H1 (cell line): ENCODE measurements around the gene STAT5A. TPM values are rescaled to one million over a fixed set of nuclear protein-coding genes. Genes with fewer than 3 reads are reported as not detected.

Source experiments
- CTCF ChIA-PET: fragments of 300-600 bp; sonication (Branson Sonifier 250); formaldehyde crosslinking; loops from one replicate; lab custom pipeline; 2021; ENCODE audit not compliant: partially characterized antibody; lab: Charles Lee
- POLR2A ChIA-PET: fragments of 300-600 bp; sonication (Branson Sonifier 250); formaldehyde crosslinking; loops from one replicate; lab custom pipeline; 2021; ENCODE audit warnings: inconsistent platforms; ENCODE audit not compliant: partially characterized antibody; lab: Charles Lee
- DNase-seq, 2 experiments: peaks; one replicate each; pipeline versions ENCODE4 v3.0.0 to v3.0.0-alpha.2; 2010 to 2022; ENCODE audit warnings: low spot score in 2 of 2, low read depth in 1 of 2, mixed read lengths in 1 of 2
- FAIRE-seq: peaks from 2 replicates; lab custom pipeline; 2011; peaks lifted over from hg19 to GRCh38; lab: Jason Lieb, UNC
- H2AFZ ChIP-seq: 2 replicates; pipeline ENCODE4 v1.8.1; 2012; ENCODE audit warnings: low read length, inconsistent platforms
- H2AK5ac ChIP-seq: 2 replicates; pipeline ENCODE4 v1.6.1; 2013; ENCODE audit warnings: low read depth, low read length
- H2BK120ac ChIP-seq: replicated peaks from 2 replicates; pipeline ENCODE3; 2013; ENCODE audit warnings: low read depth, low read length, inconsistent platforms
- H2BK12ac ChIP-seq: 2 replicates; pipeline ENCODE4 v1.6.1; 2013; ENCODE audit warnings: low read depth, low read length
- H2BK15ac ChIP-seq: 2 replicates; pipeline ENCODE4 v1.6.1; 2013; ENCODE audit warnings: low read length
- H2BK20ac ChIP-seq: 2 replicates; pipeline ENCODE4 v1.6.1; 2013; ENCODE audit warnings: low read length
- H2BK5ac ChIP-seq: 2 replicates; pipeline ENCODE4 v1.6.1; 2013; ENCODE audit warnings: low read depth, low read length
- H3K14ac ChIP-seq: 2 replicates; pipeline ENCODE4 v1.6.1; 2013; ENCODE audit warnings: inconsistent platforms; ENCODE audit not compliant: insufficient read length
- H3K18ac ChIP-seq: 2 replicates; pipeline ENCODE4 v1.6.1; 2013; ENCODE audit warnings: low read length; ENCODE audit errors: extremely low read depth
- H3K23ac ChIP-seq: 2 replicates; pipeline ENCODE4 v1.6.1; 2013; ENCODE audit warnings: inconsistent platforms; ENCODE audit not compliant: insufficient read length
- H3K23me2 ChIP-seq: 2 replicates; pipeline ENCODE4 v1.6.1; 2013; ENCODE audit warnings: low read depth, low read length
- H3K27ac ChIP-seq: 2 replicates; pipeline ENCODE4 v1.6.1; 2011; ENCODE audit warnings: low read depth, low read length, inconsistent platforms
- H3K27me3 ChIP-seq, 4 experiments: replicated peaks in 1 of 4; 1 replicate in 1 of 4; 2 replicates in 3 of 4; pipeline versions ENCODE4 v1.6.1 to v1.8.1; 2011 to 2013; ENCODE audit warnings: low read length in 3 of 4, mild to moderate bottlenecking in 3 of 4, inconsistent platforms in 2 of 4, mixed read lengths in 2 of 4, moderate library complexity in 1 of 4; ENCODE audit not compliant: control insufficient read depth in 3 of 4, insufficient read depth in 3 of 4; ENCODE audit errors: extremely low read depth in 1 of 4
- H3K36me3 ChIP-seq, 4 experiments: 2 replicates each; pipeline versions ENCODE4 v1.6.1 to v1.8.1; 2011 to 2013; ENCODE audit warnings: mild to moderate bottlenecking in 4 of 4, low read length in 3 of 4, moderate library complexity in 2 of 4, control low read depth in 1 of 4, inconsistent platforms in 1 of 4; ENCODE audit not compliant: insufficient read depth in 4 of 4, control insufficient read depth in 2 of 4
- H3K4ac ChIP-seq: replicated peaks from 2 replicates; pipeline ENCODE3; 2013; ENCODE audit warnings: low read length, low read depth, mixed read lengths, inconsistent platforms; ENCODE audit not compliant: insufficient read length
- H3K4me1 ChIP-seq, 4 experiments: replicated peaks in 1 of 4; 1 replicate in 1 of 4; 2 replicates in 3 of 4; pipeline versions ENCODE4 v1.6.1 to v1.8.1; 2011 to 2013; ENCODE audit warnings: low read length in 3 of 4, inconsistent platforms in 2 of 4, mixed read lengths in 1 of 4; ENCODE audit not compliant: insufficient read depth in 4 of 4, control insufficient read depth in 3 of 4
- H3K4me2 ChIP-seq, 2 experiments: 2 replicates each; pipeline versions ENCODE4 v1.6.1 to v1.8.1; 2011 to 2013; ENCODE audit warnings: low read depth in 2 of 2, low read length in 2 of 2, control low read depth in 1 of 2, inconsistent platforms in 1 of 2, mild to moderate bottlenecking in 1 of 2; ENCODE audit not compliant: insufficient read depth in 1 of 2
- H3K4me3 ChIP-seq, 4 experiments: fragments of 200-600, 300-600 bp in 1 of 4; sonication (generic), shearing (Covaris generic), sonication (Bioruptor Twin) in 1 of 4; 2 replicates each; pipeline versions ENCODE4 v1.5.1 to v1.8.1; 2011 to 2016; ENCODE audit warnings: low read length in 4 of 4, low read depth in 3 of 4, control low read depth in 2 of 4, inconsistent platforms in 2 of 4, mild to moderate bottlenecking in 2 of 4, mixed read lengths in 1 of 4, moderate library complexity in 1 of 4; ENCODE audit not compliant: insufficient read depth in 2 of 4; ENCODE audit errors: extremely low read depth in 1 of 4
- H3K56ac ChIP-seq: replicated peaks from 2 replicates; pipeline ENCODE3; 2013; ENCODE audit warnings: low read depth, mild to moderate bottlenecking, mixed read lengths, low read length, inconsistent platforms; ENCODE audit not compliant: insufficient read length
- H3K79me1 ChIP-seq: 2 replicates; pipeline ENCODE4 v1.6.1; 2013; ENCODE audit warnings: low read depth, low read length, control low read depth
- H3K79me2 ChIP-seq, 2 experiments: 2 replicates each; pipeline versions ENCODE4 v1.6.1 to v1.8.1; 2012 to 2013; ENCODE audit warnings: low read length in 2 of 2, mild to moderate bottlenecking in 2 of 2, inconsistent platforms in 1 of 2; ENCODE audit not compliant: insufficient read depth in 2 of 2, control insufficient read depth in 1 of 2
- H3K9ac ChIP-seq, 4 experiments: replicated peaks in 1 of 4; 1 replicate in 1 of 4; 2 replicates in 3 of 4; pipeline versions ENCODE4 v1.6.1 to v1.8.1; 2011 to 2013; ENCODE audit warnings: low read depth in 3 of 4, low read length in 3 of 4, control low read depth in 2 of 4, mild to moderate bottlenecking in 2 of 4, moderate library complexity in 2 of 4, inconsistent platforms in 1 of 4; ENCODE audit errors: extremely low read depth in 1 of 4
- H3K9me3 ChIP-seq, 2 experiments: 2 replicates each; pipeline versions ENCODE4 v1.6.1 to v1.8.1; 2012 to 2013; ENCODE audit warnings: mild to moderate bottlenecking in 2 of 2, moderate library complexity in 2 of 2, control low read depth in 1 of 2, inconsistent platforms in 1 of 2, low read depth in 1 of 2, low read length in 1 of 2, mixed read lengths in 1 of 2; ENCODE audit not compliant: insufficient read depth in 2 of 2
- H4K20me1 ChIP-seq, 2 experiments: replicated peaks in 1 of 2; 2 replicates each; pipeline versions ENCODE3 to v1.8.1; 2011 to 2013; ENCODE audit warnings: inconsistent platforms in 2 of 2, low read length in 2 of 2, mild to moderate bottlenecking in 1 of 2; ENCODE audit not compliant: insufficient read depth in 2 of 2, control insufficient read depth in 1 of 2
- H4K5ac ChIP-seq: 2 replicates; pipeline ENCODE4 v1.6.1; 2013; ENCODE audit warnings: low read length, low read depth, mixed read lengths, inconsistent platforms; ENCODE audit not compliant: insufficient read length
- H4K8ac ChIP-seq: 2 replicates; pipeline ENCODE4 v1.8.0; 2013; ENCODE audit warnings: mild to moderate bottlenecking, moderate library complexity, low read length, inconsistent platforms; ENCODE audit not compliant: insufficient read depth; ENCODE audit errors: extremely low read depth
- H4K91ac ChIP-seq: replicated peaks from 2 replicates; pipeline ENCODE3; 2013; ENCODE audit warnings: low read length, mixed read lengths, inconsistent platforms; ENCODE audit not compliant: insufficient read length
- ASH2L ChIP-seq: fragments of 200-600, 300-600 bp; sonication (generic); IDR thresholded peaks from one replicate; pipeline ENCODE4 v1.7.1; 2017; ENCODE audit warnings: low read length
- CHD2 ChIP-seq: IDR thresholded peaks from 2 replicates; pipeline ENCODE4 v1.6.1; 2012; ENCODE audit warnings: low read length, improper control_type of control experiment
- NRF1 ChIP-seq: IDR thresholded peaks from 2 replicates; pipeline ENCODE4 v1.6.1; 2011; ENCODE audit warnings: mild to moderate bottlenecking, low read depth, low read length, improper control_type of control experiment
- RFX5 ChIP-seq: IDR thresholded peaks from 2 replicates; pipeline ENCODE4 v1.6.1; 2011; ENCODE audit warnings: low read depth, low read length, improper control_type of control experiment, borderline replicate concordance
- RXRA ChIP-seq: IDR thresholded peaks from 2 replicates; pipeline ENCODE4 v1.6.1; 2011; ENCODE audit warnings: low read depth, mild to moderate bottlenecking, low read length, moderate library complexity; ENCODE audit not compliant: insufficient read depth
- SIN3A ChIP-seq, 2 experiments: IDR thresholded peaks in 1 of 2; conservative IDR thresholded peaks in 1 of 2; 2 replicates each; pipeline ENCODE4 v1.6.1; 2011 to 2012; ENCODE audit warnings: low read length in 2 of 2, improper control_type of control experiment in 1 of 2, low read depth in 1 of 2, mild to moderate bottlenecking in 1 of 2
- SUZ12 ChIP-seq: fragments of 200-600 bp; sonication (generic); IDR thresholded peaks from 2 replicates; pipeline ENCODE4 v1.6.1; 2012; ENCODE audit warnings: mild to moderate bottlenecking, inconsistent platforms, low read length, moderate library complexity, mixed read lengths
- TEAD4 ChIP-seq: IDR thresholded peaks from 2 replicates; pipeline ENCODE4 v1.6.1; 2012; ENCODE audit warnings: low read depth, low read length, inconsistent platforms, mixed read lengths
- WGBS, 2 experiments: shearing (Covaris generic) in 1 of 2; methylation state at CpG; one replicate each; pipeline versions ENCODE4 v1.1.6 to v1.1.7; 2013 to 2015; ENCODE audit warnings: low lambda C conversion rate in 2 of 2, mixed read lengths in 2 of 2, inconsistent platforms in 1 of 2, low coverage in 1 of 2, missing lambda C conversion rate in 1 of 2; ENCODE audit not compliant: insufficient replicate concordance in 2 of 2, insufficient coverage in 1 of 2, insufficient read length in 1 of 2; ENCODE audit errors: extremely low coverage in 1 of 2, missing lambda C conversion rate in 1 of 2; 5-methylcytosine and 5-hydroxymethylcytosine counted together
- polyA plus RNA-seq, 7 experiments: library from polyadenylated mRNA; depleted of rRNA in 3 of 7; stranded (reverse) in 5 of 7; unstranded in 2 of 7; fragments of >200 nt in 5 of 7; fragments of 200-250 nt in 2 of 7; gene quantifications; 1 replicate in 5 of 7; 2 replicates in 1 of 7; 4 replicates in 1 of 7; pipeline versions ENCODE4 v1.2.1 to v1.2.3, GENCODE V29; 2011 to 2013; ENCODE audit warnings: missing spikeins in 2 of 7, mixed read lengths in 2 of 7
- total RNA-seq: library from RNA; stranded (reverse); fragmentation: NEBNext Ultra II Directional; extraction: Animal tissue kit (Norgen Biotek cat#: 25700); gene quantifications from 2 replicates; pipeline ENCODE4 v1.2.1, GENCODE V29; 2021
- TF ChIP-seq, protein P1 (sequence below), 3 experiments: IDR thresholded peaks; 1 replicate in 2 of 3; 2 replicates in 1 of 3; pipeline versions ENCODE4 v1.5.1 to v1.6.1; 2011; ENCODE audit warnings: low read length in 3 of 3, mild to moderate bottlenecking in 3 of 3, inconsistent platforms in 2 of 3, low read depth in 1 of 3, moderate library complexity in 1 of 3; ENCODE audit not compliant: insufficient read depth in 1 of 3; ENCODE audit errors: control extremely low read depth in 1 of 3
- TF ChIP-seq, protein P2 (sequence below): IDR thresholded peaks from 2 replicates; pipeline ENCODE4 v1.6.1; 2012; ENCODE audit warnings: low read length, inconsistent platforms

STAT5A gene
- total and polyA plus RNA-seq, 2 of the 8 experiments (the other 6 are each of a cell fraction or from before 2014, with no cell fraction given) = 4.2 to 5.4 TPM

DNA sequence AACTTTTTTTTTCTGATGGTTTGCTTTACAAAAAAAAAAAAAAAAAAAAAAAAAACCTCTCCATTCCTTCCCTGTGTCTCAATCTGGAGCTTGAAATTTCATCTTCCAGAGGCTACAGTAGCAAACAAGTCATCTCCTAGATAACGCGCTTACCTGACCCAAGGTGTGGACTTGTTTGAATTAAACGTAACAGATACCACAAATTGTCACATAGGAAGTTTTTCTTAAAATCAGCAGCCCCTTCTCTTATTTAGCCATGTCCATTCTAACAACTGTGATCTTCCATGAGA is 14.1 kb upstream of the STAT5A start:
- no peak overlapping the region for H3K27ac ChIP-seq
- H2BK15ac ChIP-seq = no peak overlapping the region
- peaks cover 0 to 4% (median 2%) of the 10 kb centered on the region in 4 experiments; a peak in 1 of 7 replicates for H3K27me3 ChIP-seq
- H3K9me3 ChIP-seq = no peaks in the 10 kb centered on the region
- peaks cover 4 to 59% of the 10 kb centered on the region in 2 experiments; a peak in 3 of 4 replicates for H3K79me2 ChIP-seq
- DNase-seq = no peak
- POLR2A ChIA-PET = no interaction called here
- H2BK12ac ChIP-seq = no peak overlapping the region
- no peak overlapping the region for H2BK120ac ChIP-seq
- H3K36me3 ChIP-seq = no peaks in the 10 kb centered on the region
- H3K14ac ChIP-seq = no peak overlapping the region
- no peak overlapping the region for H3K18ac ChIP-seq
- CTCF ChIA-PET = interaction anchor here (5.0 kb wide), 1 partner anchor 52 kb away, joined by 26 read pairs; no protein-coding TSS in a partner anchor
- H3K23me2 ChIP-seq = peaks cover 8% of the 10 kb centered on the region; the same call in 1 of the 2 replicates
- 85% methylated on average over 3 of the region's 3 CpGs; no CpG with 5 or more reads in 1 of the 2 experiments for WGBS, 2 experiments
- peaks cover 8% of the 10 kb centered on the region; the same call in 1 of the 2 replicates for H3K79me1 ChIP-seq
- peaks cover 0 to 2% of the 10 kb centered on the region in 2 experiments for H4K20me1 ChIP-seq
- H3K4me3 ChIP-seq = peak overlapping the region in 1 of 4 experiments; percentile 92; a peak in 3 of 8 replicates
- H2BK20ac ChIP-seq = no peak overlapping the region
- no peak overlapping the region for H3K56ac ChIP-seq
- H3K23ac ChIP-seq = no peak overlapping the region
- no peak overlapping the region for H2BK5ac ChIP-seq
- H3K9ac ChIP-seq = no peak overlapping the region; a peak in 1 of 7 replicates
- no peak overlapping the region for H4K8ac ChIP-seq
- H3K4me2 ChIP-seq = peak overlapping the region; percentile 70 to 91; a peak in 3 of 4 replicates
- H2AFZ ChIP-seq = no peak overlapping the region
- H3K4ac ChIP-seq = no peak overlapping the region
- no peak overlapping the region for H2AK5ac ChIP-seq
- no peak overlapping the region for H4K5ac ChIP-seq
- FAIRE-seq = no peak
- peaks cover 9 to 20% (median 13%) of the 10 kb centered on the region in 4 experiments; a peak in 6 of 7 replicates for H3K4me1 ChIP-seq
- no peak overlapping the region for H4K91ac ChIP-seq
- TF ChIP-seq SIN3A (conservative IDR thresholded peaks at IDR 0.05 in 1 of 2, IDR thresholded peaks at IDR 0.05 in 1 of 2; ENCODE audit: low read depth in 1 of 2, low read length in 2 of 2) = no peak
- no peak for TF ChIP-seq CHD2
- TF ChIP-seq, protein P1, sequence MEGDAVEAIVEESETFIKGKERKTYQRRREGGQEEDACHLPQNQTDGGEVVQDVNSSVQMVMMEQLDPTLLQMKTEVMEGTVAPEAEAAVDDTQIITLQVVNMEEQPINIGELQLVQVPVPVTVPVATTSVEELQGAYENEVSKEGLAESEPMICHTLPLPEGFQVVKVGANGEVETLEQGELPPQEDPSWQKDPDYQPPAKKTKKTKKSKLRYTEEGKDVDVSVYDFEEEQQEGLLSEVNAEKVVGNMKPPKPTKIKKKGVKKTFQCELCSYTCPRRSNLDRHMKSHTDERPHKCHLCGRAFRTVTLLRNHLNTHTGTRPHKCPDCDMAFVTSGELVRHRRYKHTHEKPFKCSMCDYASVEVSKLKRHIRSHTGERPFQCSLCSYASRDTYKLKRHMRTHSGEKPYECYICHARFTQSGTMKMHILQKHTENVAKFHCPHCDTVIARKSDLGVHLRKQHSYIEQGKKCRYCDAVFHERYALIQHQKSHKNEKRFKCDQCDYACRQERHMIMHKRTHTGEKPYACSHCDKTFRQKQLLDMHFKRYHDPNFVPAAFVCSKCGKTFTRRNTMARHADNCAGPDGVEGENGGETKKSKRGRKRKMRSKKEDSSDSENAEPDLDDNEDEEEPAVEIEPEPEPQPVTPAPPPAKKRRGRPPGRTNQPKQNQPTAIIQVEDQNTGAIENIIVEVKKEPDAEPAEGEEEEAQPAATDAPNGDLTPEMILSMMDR (IDR thresholded peaks at IDR 0.05; ENCODE audit: control extremely low read depth in 1 of 3, insufficient read depth in 1 of 3, low read depth in 1 of 3, low read length in 3 of 3) = no peak
- TF ChIP-seq, protein P2, sequence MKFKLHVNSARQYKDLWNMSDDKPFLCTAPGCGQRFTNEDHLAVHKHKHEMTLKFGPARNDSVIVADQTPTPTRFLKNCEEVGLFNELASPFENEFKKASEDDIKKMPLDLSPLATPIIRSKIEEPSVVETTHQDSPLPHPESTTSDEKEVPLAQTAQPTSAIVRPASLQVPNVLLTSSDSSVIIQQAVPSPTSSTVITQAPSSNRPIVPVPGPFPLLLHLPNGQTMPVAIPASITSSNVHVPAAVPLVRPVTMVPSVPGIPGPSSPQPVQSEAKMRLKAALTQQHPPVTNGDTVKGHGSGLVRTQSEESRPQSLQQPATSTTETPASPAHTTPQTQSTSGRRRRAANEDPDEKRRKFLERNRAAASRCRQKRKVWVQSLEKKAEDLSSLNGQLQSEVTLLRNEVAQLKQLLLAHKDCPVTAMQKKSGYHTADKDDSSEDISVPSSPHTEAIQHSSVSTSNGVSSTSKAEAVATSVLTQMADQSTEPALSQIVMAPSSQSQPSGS = no peak
- TF ChIP-seq TEAD4 = no peak
- TF ChIP-seq ASH2L = no peak
- no peak for TF ChIP-seq NRF1
- TF ChIP-seq SUZ12 = no peak
- no peak for TF ChIP-seq RXRA
- TF ChIP-seq RFX5 = no peak
